HepG2 (cell line): ENCODE measurements around the gene ABHD12. TPM values are rescaled to one million over a fixed set of nuclear protein-coding genes. Genes with fewer than 3 reads are reported as not detected.

Source experiments
- ATAC-seq: fragments of 200-7000 bp; cut with Tn5 transposase; 3 replicates; pipeline ENCODE4 v1.9.1; 2020; ENCODE audit warnings: mild to moderate bottlenecking, moderate library complexity
- BruUV-seq: library from RNA; stranded (reverse); fragments of 400-500 nt; replicated peaks from 2 replicates; lab custom pipeline; 2021; lab: Mats Ljungman, UMichigan
- CTCF ChIA-PET: fragments of 300-600 bp; formaldehyde crosslinking; extraction: SDS; loops from one replicate; lab custom pipeline; 2021; ENCODE audit warnings: low total read pairs, inconsistent platforms, low intra/inter-chr PET ratio; lab: Yijun Ruan, JAX
- POLR2A ChIA-PET: fragments of 350-600 bp; sonication (Branson Sonifier 250); formaldehyde crosslinking; loops from one replicate; lab custom pipeline; 2020; ENCODE audit warnings: antibody characterized with exemption, inconsistent platforms; lab: Yijun Ruan, JAX
- DNase-seq: peaks from one replicate; pipeline ENCODE4 v3.0.0-alpha.2; 2015; ENCODE audit warnings: low spot score
- FAIRE-seq: peaks from 3 replicates; lab custom pipeline; 2011; peaks lifted over from hg19 to GRCh38; lab: Jason Lieb, UNC
- H2AFZ ChIP-seq: one replicate; pipeline ENCODE4 v1.6.1; 2011; ENCODE audit warnings: low read length, inconsistent platforms
- H3K27ac ChIP-seq: fragments of 300-600 bp; 3 replicates; pipeline ENCODE4 v1.8.0; 2011; ENCODE audit warnings: mixed run types, mild to moderate bottlenecking, mixed read lengths, low read length, inconsistent platforms; ENCODE audit not compliant: insufficient read depth; ENCODE audit errors: extremely low read length
- H3K27me3 ChIP-seq, 2 experiments: fragments of 200-600 bp in 1 of 2; 2 replicates in 1 of 2; 3 replicates in 1 of 2; pipeline versions ENCODE4 v1.6.0 to v1.8.0; 2011; ENCODE audit warnings: low read length in 2 of 2, mild to moderate bottlenecking in 2 of 2, moderate library complexity in 2 of 2, inconsistent platforms in 1 of 2; ENCODE audit not compliant: insufficient read depth in 2 of 2, control insufficient read depth in 1 of 2
- H3K36me3 ChIP-seq, 2 experiments: fragments of 200-600 bp in 1 of 2; replicated peaks in 1 of 2; 2 replicates in 1 of 2; 3 replicates in 1 of 2; pipeline versions ENCODE4 v1.5.1 to v1.8.0; 2011; ENCODE audit warnings: low read length in 2 of 2, inconsistent platforms in 1 of 2; ENCODE audit not compliant: insufficient read depth in 2 of 2, control insufficient read depth in 1 of 2
- H3K4me1 ChIP-seq: 2 replicates; pipeline ENCODE4 v1.5.1; 2012; ENCODE audit warnings: low read length, inconsistent platforms; ENCODE audit not compliant: insufficient read depth
- H3K4me2 ChIP-seq: 2 replicates; pipeline ENCODE4 v1.6.0; 2011; ENCODE audit warnings: low read depth, low read length, inconsistent platforms
- H3K4me3 ChIP-seq, 3 experiments: fragments of 200-600 bp in 1 of 3; sonication (generic), shearing (Covaris generic) in 1 of 3; replicated peaks in 1 of 3; 2 replicates each; pipeline ENCODE4 v1.5.1; 2011 to 2016; ENCODE audit warnings: low read length in 3 of 3, inconsistent platforms in 2 of 3, low read depth in 2 of 3, mild to moderate bottlenecking in 2 of 3, control low read depth in 1 of 3, mixed read lengths in 1 of 3; ENCODE audit not compliant: insufficient read depth in 1 of 3
- H3K79me2 ChIP-seq: one replicate; pipeline ENCODE4 v1.6.1; 2011; ENCODE audit warnings: low read length, inconsistent platforms; ENCODE audit not compliant: insufficient read depth
- H3K9ac ChIP-seq: 2 replicates; pipeline ENCODE4 v1.6.0; 2011; ENCODE audit warnings: mild to moderate bottlenecking, low read depth, low read length, inconsistent platforms; ENCODE audit not compliant: insufficient read depth
- H3K9me3 ChIP-seq: 2 replicates; pipeline ENCODE4 v1.5.1; 2012; ENCODE audit warnings: mild to moderate bottlenecking, low read length
- H4K20me1 ChIP-seq: 2 replicates; pipeline ENCODE4 v1.6.0; 2011; ENCODE audit warnings: inconsistent platforms, mild to moderate bottlenecking, low read length, moderate library complexity; ENCODE audit not compliant: insufficient read depth
- FOXA1 ChIP-seq, 2 experiments: fragments of 450-650 bp in 1 of 2; sonication (generic) in 1 of 2; formaldehyde crosslinking in 1 of 2; IDR thresholded peaks; 2 replicates each; pipeline versions ENCODE4 v1.4.0 to v1.6.1; 2016 to 2020; ENCODE audit warnings: missing genetic modification reagents in 1 of 2
- FOXO4 ChIP-seq: sonication (generic); formaldehyde crosslinking; conservative IDR thresholded peaks from 2 replicates; pipeline ENCODE4 v1.8.1; 2023; ENCODE audit warnings: missing genetic modification reagents
- HMG20A ChIP-seq: IDR thresholded peaks from 2 replicates; pipeline ENCODE4 v1.6.1; 2016; ENCODE audit warnings: borderline replicate concordance
- HNF4A ChIP-seq: sonication (generic); formaldehyde crosslinking; IDR thresholded peaks from 2 replicates; pipeline ENCODE4 v1.4.0; 2020; ENCODE audit warnings: missing genetic modification reagents
- NFKB2 ChIP-seq: sonication (generic); formaldehyde crosslinking; IDR thresholded peaks from 2 replicates; pipeline ENCODE4 v1.4.0; 2020; ENCODE audit warnings: missing genetic modification reagents, borderline replicate concordance
- RNF219 ChIP-seq: sonication (generic); formaldehyde crosslinking; IDR thresholded peaks from 2 replicates; pipeline ENCODE4 v1.5.0; 2020; ENCODE audit warnings: mild to moderate bottlenecking, missing genetic modification reagents
- SOX13 ChIP-seq, 3 experiments: fragments of 450-650 bp in 1 of 3; sonication (generic) in 1 of 3; formaldehyde crosslinking in 1 of 3; IDR thresholded peaks in 2 of 3; conservative IDR thresholded peaks in 1 of 3; 2 replicates each; pipeline versions ENCODE4 v1.5.0 to v1.6.1; 2016 to 2020; ENCODE audit warnings: antibody characterized with exemption in 1 of 3, mild to moderate bottlenecking in 1 of 3, missing compliant biosample characterization in 1 of 3, missing genetic modification reagents in 1 of 3, moderate library complexity in 1 of 3
- SP2 ChIP-seq: sonication (generic); formaldehyde crosslinking; IDR thresholded peaks from 2 replicates; pipeline ENCODE4 v1.5.1; 2020; ENCODE audit warnings: mild to moderate bottlenecking, missing genetic modification reagents
- TARDBP ChIP-seq: sonication (generic); formaldehyde crosslinking; IDR thresholded peaks from 2 replicates; pipeline ENCODE4 v1.8.0; 2022; ENCODE audit warnings: mild to moderate bottlenecking, missing genetic modification reagents
- ZBTB34 ChIP-seq: sonication (generic); formaldehyde crosslinking; IDR thresholded peaks from 2 replicates; pipeline ENCODE4 v1.8.0; 2022; ENCODE audit warnings: mild to moderate bottlenecking, missing genetic modification reagents
- ZNF263 ChIP-seq: sonication (generic); formaldehyde crosslinking; IDR thresholded peaks from 2 replicates; pipeline ENCODE4 v1.4.0; 2020; ENCODE audit warnings: missing genetic modification reagents
- whole genome bisulfite sequencing: methylation state at CpG from one replicate; pipeline ENCODE4 v1.1.6; 2017; ENCODE audit warnings: low lambda C conversion rate; 5-methylcytosine and 5-hydroxymethylcytosine counted together
- in situ Hi-C: cut with HindIII; loops from 2 replicates; pipeline ENCODE4 v1.10.0; 2017; ENCODE audit warnings: low pct_unique_long_range_greater_than_20kb; ENCODE audit not compliant: extremely low pct_ligation_motif_present
- intact Hi-C: fragments of 100-400 bp; cut with micrococcal nuclease; formaldehyde crosslinking; loops from one replicate; pipeline ENCODE4 v1.10.0; 2022; ENCODE audit not compliant: unreplicated experiment
- polyA plus RNA-seq, 8 experiments: library from polyadenylated mRNA; depleted of rRNA in 3 of 8; stranded (reverse) in 7 of 8; unstranded in 1 of 8; fragments of >200 nt; fragmentation: Illumina TruSeq in 4 of 8; extraction: Trizol in 4 of 8; gene quantifications; 2 replicates each; pipeline versions ENCODE4 v1.2.1 to v1.2.3, GENCODE V29; 2011 to 2016; ENCODE audit warnings: low read depth in 4 of 8, missing spikeins in 1 of 8, mixed read lengths in 1 of 8; ENCODE audit not compliant: insufficient read depth in 1 of 8
- total RNA-seq, 5 experiments: library from RNA; depleted of rRNA; stranded (reverse); fragments of >200 nt; fragmentation: Illumina TruSeq; extraction: Trizol; gene quantifications; 2 replicates each; pipeline ENCODE4 v1.2.3, GENCODE V29; 2016; ENCODE audit warnings: low read depth in 1 of 5
- TF ChIP-seq, protein P1 (sequence below): sonication (generic); formaldehyde crosslinking; IDR thresholded peaks from 2 replicates; pipeline ENCODE4 v1.5.1; 2020; ENCODE audit warnings: mild to moderate bottlenecking, missing genetic modification reagents

ABHD12 gene
- total and polyA plus RNA-seq, 2 of the 13 experiments (the other 11 are each of a cell fraction or from before 2014, with no cell fraction given) = 23.5 to 72.1 TPM

- TF ChIP-seq, protein P1, sequence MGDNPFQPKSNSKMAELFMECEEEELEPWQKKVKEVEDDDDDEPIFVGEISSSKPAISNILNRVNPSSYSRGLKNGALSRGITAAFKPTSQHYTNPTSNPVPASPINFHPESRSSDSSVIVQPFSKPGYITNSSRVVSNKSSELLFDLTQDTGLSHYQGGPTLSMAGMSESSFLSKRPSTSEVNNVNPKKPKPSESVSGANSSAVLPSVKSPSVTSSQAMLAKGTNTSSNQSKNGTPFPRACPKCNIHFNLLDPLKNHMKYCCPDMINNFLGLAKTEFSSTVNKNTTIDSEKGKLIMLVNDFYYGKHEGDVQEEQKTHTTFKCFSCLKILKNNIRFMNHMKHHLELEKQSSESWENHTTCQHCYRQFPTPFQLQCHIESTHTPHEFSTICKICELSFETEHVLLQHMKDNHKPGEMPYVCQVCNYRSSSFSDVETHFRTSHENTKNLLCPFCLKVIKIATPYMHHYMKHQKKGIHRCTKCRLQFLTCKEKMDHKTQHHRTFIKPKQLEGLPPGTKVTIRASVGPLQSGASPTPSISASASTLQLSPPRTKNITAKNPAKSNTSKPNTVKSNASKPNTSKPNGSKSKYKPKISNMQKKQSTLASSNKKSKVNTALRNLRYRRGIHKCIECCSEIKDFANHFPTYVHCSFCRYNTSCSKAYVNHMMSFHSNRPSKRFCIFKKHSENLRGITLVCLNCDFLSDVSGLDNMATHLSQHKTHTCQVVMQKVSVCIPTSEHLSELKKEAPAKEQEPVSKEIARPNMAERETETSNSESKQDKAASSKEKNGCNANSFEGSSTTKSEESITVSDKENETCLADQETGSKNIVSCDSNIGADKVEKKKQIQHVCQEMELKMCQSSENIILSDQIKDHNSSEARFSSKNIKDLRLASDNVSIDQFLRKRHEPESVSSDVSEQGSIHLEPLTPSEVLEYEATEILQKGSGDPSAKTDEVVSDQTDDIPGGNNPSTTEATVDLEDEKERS (CRISPR knock-in tag) = peak; percentile 71; the same call in 1 of the 2 replicates
- peak; percentile 56 for TF ChIP-seq HNF4A (CRISPR knock-in tag)
- peak; percentile 44; the same call in 1 of the 2 replicates for TF ChIP-seq SOX13 (IDR thresholded peaks at IDR 0.05)
- peak in 1 of 2 experiments; percentile 74; a peak in 2 of 4 replicates for TF ChIP-seq SOX13 (CRISPR knock-in tag; conservative IDR thresholded peaks at IDR 0.05 in 1 of 2, IDR thresholded peaks at IDR 0.05 in 1 of 2)
- 0 out of 2 replicates have a peak, but pooled peaks have one; percentile 52 for TF ChIP-seq RNF219 (CRISPR knock-in tag)
Observed at GRCh38 chr20:25400291-25400732, 9.7 kb upstream of the ABHD12 start (continued).

DNA sequence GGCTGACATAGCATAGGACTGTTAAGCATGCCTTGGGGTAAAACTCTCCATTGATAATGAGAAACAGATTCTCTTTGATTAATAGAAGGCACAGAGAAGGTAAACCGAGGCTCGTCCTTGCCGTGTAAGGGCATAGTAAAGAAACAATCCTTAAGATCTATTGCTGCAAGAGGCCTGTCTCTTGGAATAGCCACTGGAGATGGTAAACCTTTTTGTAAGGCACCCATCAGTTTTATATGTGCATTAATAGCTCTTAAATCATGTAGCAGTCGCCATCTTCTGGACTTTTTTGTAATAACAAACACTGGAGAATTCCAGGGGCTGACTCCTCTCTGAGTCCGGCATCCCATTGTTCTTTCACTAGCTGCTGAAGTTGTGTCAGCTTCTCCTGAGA lies 8.4 kb upstream of the ABHD12 start:
- in situ Hi-C loops (loop anchor here (5.0 kb wide), 1 partner anchor 102 kb away; no protein-coding TSS in a partner anchor), intact Hi-C loops (loop anchor here (1.0 to 10.0 kb wide), 4 partner anchors 63 to 404 kb away; partner anchors contain the start of gene APMAP)
- H3K4me2 ChIP-seq = peak overlapping the region; percentile 48
- TF ChIP-seq HMG20A (peak; percentile 24; the same call in 1 of the 2 replicates), FOXO4 (CRISPR knock-in tag) (no peak), SP2 (CRISPR knock-in tag) (no peak), FOXA1 (IDR thresholded peaks at IDR 0.05) (no peak), FOXA1 (CRISPR knock-in tag; IDR thresholded peaks at IDR 0.05) (peak; percentile 32; the same call in 1 of the 2 replicates), SOX13 (IDR thresholded peaks at IDR 0.05) (no peak), SOX13 (CRISPR knock-in tag; conservative IDR thresholded peaks at IDR 0.05 in 1 of 2, IDR thresholded peaks at IDR 0.05 in 1 of 2) (peak in 1 of 2 experiments; percentile 70; a peak in 2 of 4 replicates), ZNF263 (peak; percentile 68; the same call in 1 of the 2 replicates), TARDBP (CRISPR knock-in tag) (0 out of 2 replicates have a peak, but pooled peaks have one; percentile 33), ZBTB34 (CRISPR knock-in tag) (no peak), NFKB2 (CRISPR knock-in tag) (no peak)

More for the DNA sequence above, 8.4 kb upstream of the ABHD12 start:
- H2AFZ ChIP-seq = no peak overlapping the region
- no peaks in the 10 kb centered on the region for H3K79me2 ChIP-seq
- POLR2A ChIA-PET = interaction anchor here (0.7 to 5.3 kb wide), 14 partner anchors 8 to 352 kb away, joined by 3 to 38 read pairs (median 6); partner anchors contain the start of genes ENTPD6, GINS1 and PYGB
- H4K20me1 ChIP-seq = no peaks in the 10 kb centered on the region
- no peak overlapping the region for H3K27ac ChIP-seq
- no peak overlapping the region for H3K9ac ChIP-seq
- peaks cover 28% of the 10 kb centered on the region for H3K9me3 ChIP-seq
- CTCF ChIA-PET = interaction anchor here (0.9 to 5.0 kb wide), 8 partner anchors 20 to 404 kb away, joined by 3 to 157 read pairs (median 8); no protein-coding TSS in a partner anchor
- ATAC-seq (peak; percentile 93), FAIRE-seq (peak; percentile 62), DNase-seq (peak; percentile 91)
- peak overlapping the region in 1 of 3 experiments; percentile 6; a peak in 1 of 6 replicates for H3K4me3 ChIP-seq
- no peaks in the 10 kb centered on the region for H3K36me3 ChIP-seq
- WGBS = under 1% methylated on average over 5 of the region's 5 CpGs
- BruUV-seq = no TSS peak
- H3K27me3 ChIP-seq = no peaks in the 10 kb centered on the region
- H3K4me1 ChIP-seq = peaks cover 51% of the 10 kb centered on the region
